Gastroesophageal sphincter (tissue), 3 donors: ENCODE results near the gene ABCA5.

Experiments
- CTCF ChIP-seq, 4 experiments: fragments of 200-600 bp in 2 of 4; fragments of 450-650 bp in 2 of 4; sonication (generic) in 1 of 4; IDR thresholded peaks; one replicate each; pipeline ENCODE4 v1.5.1; 2017 to 2019; ENCODE audit warnings: antibody characterized with exemption in 4 of 4, mild to moderate bottlenecking in 2 of 4, moderate library complexity in 2 of 4
- POLR2A ChIP-seq, 2 donors: fragments of 450-650 bp; IDR thresholded peaks; one replicate each; pipeline ENCODE4 v1.6.1; 2017; ENCODE audit warnings: antibody characterized with exemption in 2 of 2, mild to moderate bottlenecking in 2 of 2, moderate library complexity in 1 of 2

- TF ChIP-seq CTCF (IDR thresholded peaks at IDR 0.05), result no peak
- no peak for TF ChIP-seq POLR2A (IDR thresholded peaks at IDR 0.05)
Observed at GRCh38 chr17:69373069-69373468, 46.1 kb upstream of the ABCA5 start.
